Esophagus squamous epithelium (tissue), 5 donors: Measurements from ENCODE around the gene HOXA10. TPM values are rescaled to one million over a fixed set of nuclear protein-coding genes. Genes with fewer than 3 reads are reported as not detected.

ENCODE experiments used
- DNase-seq: peaks from one replicate; lab custom pipeline; 2025; lab: John Stamatoyannopoulos, UW
- H3K27ac ChIP-seq, 4 donors: fragments of 200-600 bp; sonication (generic); one replicate each; pipeline ENCODE4 v1.5.1; 2016 to 2019; ENCODE audit warnings: mild to moderate bottlenecking in 1 of 4
- H3K27me3 ChIP-seq, 4 donors: fragments of 200-600 bp; sonication (generic); 1 replicate in 3 of 4; 2 replicates in 1 of 4; pipeline versions ENCODE4 v1.5.1 to v1.6.0; 2017 to 2021; ENCODE audit warnings: antibody characterized with exemption in 1 of 4
- H3K36me3 ChIP-seq, 3 donors: fragments of 200-600 bp; sonication (generic); one replicate each; pipeline ENCODE4 v1.5.1; 2016 to 2019
- H3K4me1 ChIP-seq, 3 donors: fragments of 200-600 bp; sonication (generic); one replicate each; pipeline ENCODE4 v1.5.1; 2017 to 2019
- H3K4me3 ChIP-seq, 4 donors: fragments of 200-600 bp; sonication (generic); 1 replicate in 3 of 4; 2 replicates in 1 of 4; pipeline ENCODE4 v1.5.1; 2016 to 2019; ENCODE audit warnings: mild to moderate bottlenecking in 2 of 4, moderate library complexity in 1 of 4
- H3K9me3 ChIP-seq, 3 donors: fragments of 200-600 bp; sonication (generic); one replicate each; pipeline ENCODE4 v1.5.1; 2016 to 2019
- CTCF ChIP-seq, 6 experiments: fragments of 450-650 bp in 4 of 6; fragments of 200-600 bp in 2 of 6; sonication (generic) in 2 of 6; IDR thresholded peaks; one replicate each; pipeline ENCODE4 v1.5.1; 2016 to 2019; ENCODE audit warnings: antibody characterized with exemption in 6 of 6, mild to moderate bottlenecking in 4 of 6, moderate library complexity in 4 of 6
- POLR2A ChIP-seq, 4 donors: fragments of 450-650 bp; IDR thresholded peaks; one replicate each; pipeline ENCODE4 v1.6.1; 2017; ENCODE audit warnings: antibody characterized with exemption in 4 of 4, mild to moderate bottlenecking in 4 of 4, moderate library complexity in 3 of 4
- WGBS, 2 donors: methylation state at CpG; one replicate each; pipeline ENCODE4 v1.1.5; 2018; 5-methylcytosine and 5-hydroxymethylcytosine counted together
- intact Hi-C: fragments of 100-400 bp; cut with DNase I; formaldehyde crosslinking; loops from one replicate; pipeline ENCODE4 v1.15.0; 2022
- total RNA-seq, 4 donors: library from RNA; depleted of rRNA; stranded (reverse); fragments of >200 nt; gene quantifications; one replicate each; pipeline ENCODE4 v1.1.0, GENCODE V29; 2016
- donor health status: DM: yes; HTN: yes; CAD: no.

HOXA10 gene
- total RNA-seq, 4 donors from 2014 or later = not detected

GRCh38 chr7:27155816-27156507, 18.2 kb downstream of the HOXA10 start:
- Histone ChIP-seq H3K4me3 (peak overlapping the region; percentile 28 to 65 (median 44)), H3K27ac (peak overlapping the region in 3 of 4 donors; percentile 6 to 71 (median 66)), H3K9me3 (no peaks in the 10 kb centered on the region), H3K4me1 (peaks cover 30 to 77% (median 36%) of the 10 kb centered on the region in 3 donors), H3K27me3 (peaks cover 19 to 99% (median 73%) of the 10 kb centered on the region in 4 donors), H3K36me3 (no peaks in the 10 kb centered on the region)
- TF ChIP-seq CTCF (IDR thresholded peaks at IDR 0.05) (no peak), POLR2A (IDR thresholded peaks at IDR 0.05) (no peak)
- no peak for DNase-seq
- intact Hi-C loops = no loop called here
- 2 to 3% methylated on average over 40 to 48 of the region's 63 CpGs for WGBS, 2 donors

- no peak for TF ChIP-seq CTCF (IDR thresholded peaks at IDR 0.05)
- TF ChIP-seq POLR2A (IDR thresholded peaks at IDR 0.05) = no peak
- 6 to 7% methylated on average over 29 to 39 of the region's 48 CpGs for whole genome bisulfite sequencing, 2 donors
- Histone ChIP-seq H3K36me3 (no peaks in the 10 kb centered on the region), H3K27me3 (peaks cover 19 to 100% (median 72%) of the 10 kb centered on the region in 4 donors), H3K4me3 (peak overlapping the region in 3 of 4 donors; percentile 28 to 65 (median 51)), H3K27ac (peak overlapping the region in 1 of 4 donors; percentile 71), H3K9me3 (no peaks in the 10 kb centered on the region), H3K4me1 (peaks cover 26 to 77% (median 35%) of the 10 kb centered on the region in 3 donors)
- intact Hi-C loops = loop anchor here (5.0 kb wide), 1 partner anchor 663 kb away; no protein-coding TSS in a partner anchor
- DNase-seq = no peak
These were observed 19.0 kb downstream of the HOXA10 start for GRCh38 chr7:27154901-27155815.

GRCh38 chr7:27154369-27154768, 19.8 kb downstream of the HOXA10 start:
- peaks cover 22 to 76% (median 33%) of the 10 kb centered on the region in 3 donors for H3K4me1 ChIP-seq
- intact Hi-C loops = loop anchor here (5.0 kb wide), 1 partner anchor 662 kb away; no protein-coding TSS in a partner anchor
- WGBS, 2 donors = 57 to 64% methylated on average over 10 of the region's 10 CpGs

DNA sequence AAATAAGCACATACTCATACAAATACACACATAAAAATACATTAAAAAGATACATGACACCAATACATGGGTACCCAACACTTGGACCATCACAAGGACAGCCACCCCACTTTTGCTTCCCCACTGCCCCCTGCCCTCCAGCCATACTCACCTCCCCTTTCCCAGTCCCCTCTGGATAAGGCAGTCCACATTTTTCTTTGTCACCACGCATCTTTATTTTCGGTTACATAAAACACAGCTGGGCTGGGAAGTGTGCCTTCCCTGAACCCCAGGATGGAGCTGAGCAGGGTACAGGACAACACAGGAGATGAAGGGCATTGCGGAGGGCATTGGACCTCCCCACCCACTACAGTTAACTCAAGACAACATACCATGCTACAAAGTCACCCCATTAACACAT, 20.6 kb downstream of the HOXA10 start:
- DNase-seq = no peak
- H3K27ac ChIP-seq = no peak overlapping the region
- peaks cover 23 to 79% (median 33%) of the 10 kb centered on the region in 3 donors for H3K4me1 ChIP-seq
- WGBS, 2 donors = 79 to 87% methylated on average over 3 of the region's 3 CpGs
- intact Hi-C loops = loop anchor here (5.0 kb wide), 1 partner anchor 661 kb away; no protein-coding TSS in a partner anchor
- H3K4me3 ChIP-seq = no peak overlapping the region
- peaks cover 15 to 100% (median 60%) of the 10 kb centered on the region in 4 donors for H3K27me3 ChIP-seq
- no peak for TF ChIP-seq CTCF (IDR thresholded peaks at IDR 0.05)
- no peak for TF ChIP-seq POLR2A (IDR thresholded peaks at IDR 0.05)
- H3K9me3 ChIP-seq = no peaks in the 10 kb centered on the region
- H3K36me3 ChIP-seq = no peaks in the 10 kb centered on the region

More at GRCh38 chr7:27154369-27154768, 19.8 kb downstream of the HOXA10 start:
- H3K36me3 ChIP-seq = no peaks in the 10 kb centered on the region
- H3K27me3 ChIP-seq = peaks cover 18 to 100% (median 66%) of the 10 kb centered on the region in 4 donors
- no peaks in the 10 kb centered on the region for H3K9me3 ChIP-seq
- TF ChIP-seq POLR2A (IDR thresholded peaks at IDR 0.05) (no peak), CTCF (IDR thresholded peaks at IDR 0.05) (no peak)
- no peak overlapping the region for H3K4me3 ChIP-seq
- H3K27ac ChIP-seq = no peak overlapping the region
- no peak for DNase-seq
